Loucy (cell line): ENCODE measurements around the gene ELL2.

Source experiments
- EZH2phosphoT487 ChIP-seq: fragments of 200-600 bp; IDR thresholded peaks from 2 replicates; pipeline ENCODE4 v1.6.1; 2018; ENCODE audit warnings: antibody characterized with exemption, mild to moderate bottlenecking, moderate library complexity, borderline replicate concordance
- TF ChIP-seq, protein P1 (sequence below): fragments of 200-600 bp; sonication (generic); conservative IDR thresholded peaks from 2 replicates; pipeline ENCODE4 v1.5.1; 2014; ENCODE audit warnings: mild to moderate bottlenecking, antibody characterized with exemption, low read length

DNA sequence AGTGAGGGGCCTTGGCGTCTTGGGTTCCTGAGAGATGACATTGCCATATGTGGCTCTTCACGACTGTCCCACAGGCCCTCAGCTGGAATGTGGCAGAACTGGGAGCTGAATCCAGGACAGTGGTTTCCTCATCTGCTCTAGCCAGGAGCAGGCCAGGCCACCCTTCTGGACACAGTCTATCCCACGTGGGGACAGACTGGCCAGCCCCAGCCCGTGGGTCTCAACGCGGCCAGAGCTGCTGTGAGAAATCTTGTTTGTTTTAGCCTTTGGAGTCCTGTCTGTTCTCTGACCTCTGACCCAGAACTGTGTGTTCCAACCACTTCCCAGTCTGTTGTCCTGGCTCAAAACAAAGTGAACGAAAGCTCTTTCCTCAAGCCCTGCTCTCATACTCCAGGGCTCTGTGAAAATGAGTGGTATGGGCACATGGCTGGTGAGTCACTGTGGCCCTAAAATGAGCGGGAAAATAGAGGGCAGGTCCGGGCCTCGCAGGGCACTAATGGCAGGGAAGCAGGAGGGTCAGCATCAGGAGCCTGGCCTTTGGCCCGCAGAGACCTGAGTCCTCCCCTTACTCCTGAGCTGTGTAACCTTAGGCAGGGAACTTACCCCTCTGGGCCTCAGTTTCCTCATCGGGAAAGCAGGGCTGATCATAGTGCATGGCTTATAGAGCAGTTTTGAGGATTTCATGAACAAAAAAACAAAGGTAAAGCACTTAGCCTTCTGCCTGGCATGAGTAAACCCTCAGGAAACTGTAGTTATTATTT lies 104.3 kb downstream of the ELL2 start:
- TF ChIP-seq, protein P1, sequence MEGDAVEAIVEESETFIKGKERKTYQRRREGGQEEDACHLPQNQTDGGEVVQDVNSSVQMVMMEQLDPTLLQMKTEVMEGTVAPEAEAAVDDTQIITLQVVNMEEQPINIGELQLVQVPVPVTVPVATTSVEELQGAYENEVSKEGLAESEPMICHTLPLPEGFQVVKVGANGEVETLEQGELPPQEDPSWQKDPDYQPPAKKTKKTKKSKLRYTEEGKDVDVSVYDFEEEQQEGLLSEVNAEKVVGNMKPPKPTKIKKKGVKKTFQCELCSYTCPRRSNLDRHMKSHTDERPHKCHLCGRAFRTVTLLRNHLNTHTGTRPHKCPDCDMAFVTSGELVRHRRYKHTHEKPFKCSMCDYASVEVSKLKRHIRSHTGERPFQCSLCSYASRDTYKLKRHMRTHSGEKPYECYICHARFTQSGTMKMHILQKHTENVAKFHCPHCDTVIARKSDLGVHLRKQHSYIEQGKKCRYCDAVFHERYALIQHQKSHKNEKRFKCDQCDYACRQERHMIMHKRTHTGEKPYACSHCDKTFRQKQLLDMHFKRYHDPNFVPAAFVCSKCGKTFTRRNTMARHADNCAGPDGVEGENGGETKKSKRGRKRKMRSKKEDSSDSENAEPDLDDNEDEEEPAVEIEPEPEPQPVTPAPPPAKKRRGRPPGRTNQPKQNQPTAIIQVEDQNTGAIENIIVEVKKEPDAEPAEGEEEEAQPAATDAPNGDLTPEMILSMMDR: no peak
- no peak for TF ChIP-seq EZH2phosphoT487
